HG02678 (cell line): ENCODE data around the gene PDGFRA.

Experiments
- ATAC-seq: cut with Tn5 transposase; IDR thresholded peaks from one replicate; pipeline ENCODE4 v1.9.1; 2021; ENCODE audit warnings: mild to moderate bottlenecking, moderate library complexity; ENCODE audit not compliant: unreplicated experiment

PDGFRA gene

DNA sequence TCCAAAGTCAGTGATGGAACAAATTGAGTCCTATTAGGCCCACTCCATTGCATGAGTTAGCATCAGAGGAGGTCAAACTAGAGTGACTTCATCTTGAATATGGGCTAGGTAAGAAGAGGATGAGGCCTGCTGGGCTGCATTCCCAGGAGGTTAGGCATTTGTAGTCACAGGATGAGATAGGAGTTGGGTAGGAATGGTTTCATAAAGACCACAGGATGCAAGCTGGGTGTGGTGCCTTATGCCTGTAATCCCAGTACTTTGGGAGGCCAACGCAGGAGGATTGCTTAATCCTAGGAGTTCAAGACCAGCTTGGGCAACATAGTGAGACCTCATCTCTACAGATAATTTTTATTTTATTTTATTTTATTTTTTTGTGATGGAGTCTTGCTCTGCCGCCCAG is 26.8 kb downstream of the PDGFRA start:
- no peak for ATAC-seq

DNA sequence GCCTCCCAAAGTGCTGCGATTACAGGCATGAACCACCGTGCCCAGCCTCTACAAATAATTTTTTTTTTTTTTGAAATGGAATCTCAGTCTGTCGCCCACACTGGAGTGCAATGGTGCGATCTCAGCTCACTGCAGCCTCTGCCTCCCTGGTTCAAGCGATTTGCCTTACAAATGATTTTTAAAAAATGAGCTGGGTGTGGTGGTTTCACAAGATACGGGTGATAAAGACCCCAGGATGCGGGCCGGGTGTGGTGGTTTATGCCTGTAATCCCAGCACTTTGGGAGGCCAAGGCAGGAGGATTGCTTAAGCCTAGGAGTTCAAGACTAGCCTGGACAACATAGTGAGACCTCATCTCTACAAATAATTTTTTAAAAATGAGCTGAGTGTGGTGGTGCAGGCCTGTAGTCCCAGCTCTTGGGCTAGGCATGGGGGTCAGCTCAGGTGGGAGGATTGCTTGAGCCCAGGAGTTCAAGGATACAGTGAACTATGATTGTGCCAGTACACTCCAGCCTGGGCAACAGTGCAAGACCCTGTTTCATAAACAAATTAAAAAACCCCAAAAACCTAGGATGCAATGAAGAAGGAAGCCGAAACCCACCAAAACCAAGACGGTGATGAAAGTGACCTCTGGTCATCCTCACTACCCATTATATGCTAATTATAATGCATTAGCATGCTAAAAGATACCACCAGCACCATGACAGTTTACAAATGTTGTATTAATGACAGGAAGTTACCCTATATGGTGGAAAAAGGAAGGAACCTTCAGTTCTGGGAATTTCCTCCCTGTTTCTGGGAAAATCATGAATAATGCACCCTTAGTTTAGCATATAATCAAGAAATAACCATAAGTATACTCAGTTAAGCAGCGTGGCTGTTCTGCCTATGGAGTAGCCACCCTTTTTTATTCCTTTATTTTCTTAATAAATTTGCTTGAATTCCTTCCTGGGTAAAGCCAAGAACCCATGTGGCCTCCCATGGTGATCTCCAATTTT is 27.7 kb downstream of the PDGFRA start:
- ATAC-seq: no peak

DNA sequence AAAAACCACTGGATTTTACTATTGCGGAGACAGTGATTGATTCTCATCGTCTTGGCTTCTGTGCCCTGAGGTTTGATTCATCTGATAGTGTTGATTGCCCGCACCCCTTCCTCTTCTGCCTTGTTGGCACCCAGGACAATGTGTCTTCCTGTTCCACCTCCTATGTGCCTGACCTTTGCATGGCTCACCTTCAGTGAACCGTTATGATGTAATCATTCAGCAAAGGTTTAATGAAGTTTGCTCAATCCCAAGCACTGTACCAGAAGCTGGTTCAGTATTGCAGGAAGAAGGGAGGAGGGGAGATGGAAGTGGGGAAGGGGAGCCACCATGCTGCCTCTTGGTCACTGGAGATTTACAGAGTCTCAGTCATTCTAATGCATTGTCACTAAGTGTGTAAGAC is 36.3 kb downstream of the PDGFRA start:
- ATAC-seq: no peak

DNA sequence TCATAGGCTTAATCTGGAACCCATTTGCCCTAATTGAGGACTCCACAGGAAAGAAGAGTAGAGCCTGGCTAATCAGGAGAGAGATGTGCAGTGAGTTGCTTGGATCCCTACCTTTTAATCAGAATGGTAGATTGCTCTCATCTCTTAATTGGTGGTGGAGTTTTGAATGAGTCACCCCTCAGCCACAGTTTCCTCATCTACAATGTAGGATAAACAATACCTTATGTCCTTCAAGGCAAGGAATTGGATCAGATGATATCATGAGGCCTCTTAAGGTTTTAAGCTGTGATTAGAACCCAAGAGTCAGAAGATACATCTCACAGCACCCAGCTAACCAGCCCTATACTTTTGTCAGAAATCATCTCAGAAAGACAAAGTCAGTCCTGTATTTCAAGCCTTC is 39.1 kb downstream of the PDGFRA start:
- ATAC-seq: no peak

DNA sequence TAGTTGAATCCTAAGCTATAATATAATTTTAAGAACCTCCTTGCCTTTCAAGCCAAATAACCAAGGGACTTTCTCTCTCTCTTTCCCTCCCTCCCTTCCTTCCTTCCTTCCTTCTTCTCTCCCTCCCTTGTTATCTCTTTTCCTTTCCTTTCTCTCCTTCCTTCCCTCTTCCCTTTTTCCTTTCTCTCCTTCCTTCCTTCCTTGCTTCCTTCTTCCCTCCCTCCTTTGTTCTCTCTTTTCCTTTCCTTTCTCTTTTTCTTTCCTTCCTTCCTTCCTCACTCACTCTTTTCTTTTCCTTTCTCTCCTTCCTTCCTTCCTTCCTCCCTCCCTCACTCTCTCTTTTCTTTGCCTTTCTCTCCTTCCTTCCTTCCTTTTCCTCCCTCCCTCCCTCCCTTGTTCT is 42.4 kb downstream of the PDGFRA start:
- ATAC-seq: no peak

DNA sequence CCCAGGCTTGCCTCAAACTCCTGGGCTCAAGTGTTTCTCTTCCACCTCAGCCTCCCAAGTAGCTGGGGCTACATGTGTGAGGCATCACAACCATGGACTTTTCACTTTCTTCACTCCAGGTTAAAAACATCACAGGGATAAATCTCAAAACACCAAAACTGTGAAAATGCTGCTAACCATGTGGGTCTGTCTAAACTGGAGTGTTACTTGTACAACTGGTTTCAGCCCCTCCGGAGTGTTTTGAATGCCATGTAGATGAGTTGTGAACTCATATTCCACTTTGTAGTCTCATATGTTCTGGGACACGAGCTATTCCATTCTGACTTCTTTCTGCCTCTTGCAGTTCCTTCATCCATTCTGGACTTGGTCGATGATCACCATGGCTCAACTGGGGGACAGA is 43.0 kb downstream of the PDGFRA start:
- ATAC-seq: no peak

DNA sequence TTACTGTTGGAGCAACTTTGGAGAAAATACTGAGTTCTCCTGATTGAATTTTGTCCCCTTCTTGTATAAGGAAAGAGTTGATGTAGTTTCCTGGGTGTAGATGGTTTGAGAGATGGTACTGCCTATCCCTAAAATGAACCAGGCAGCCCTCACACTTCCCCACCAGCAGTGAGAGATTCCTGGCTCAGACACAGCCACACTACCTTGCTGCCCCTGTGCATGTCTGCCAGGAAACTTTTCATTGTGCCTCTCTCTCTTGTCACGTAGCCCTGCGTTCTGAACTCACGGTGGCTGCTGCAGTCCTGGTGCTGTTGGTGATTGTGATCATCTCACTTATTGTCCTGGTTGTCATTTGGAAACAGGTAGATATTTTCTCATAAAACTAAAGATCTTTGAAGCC is 45.2 kb downstream of the PDGFRA start:
- ATAC-seq: no peak

DNA sequence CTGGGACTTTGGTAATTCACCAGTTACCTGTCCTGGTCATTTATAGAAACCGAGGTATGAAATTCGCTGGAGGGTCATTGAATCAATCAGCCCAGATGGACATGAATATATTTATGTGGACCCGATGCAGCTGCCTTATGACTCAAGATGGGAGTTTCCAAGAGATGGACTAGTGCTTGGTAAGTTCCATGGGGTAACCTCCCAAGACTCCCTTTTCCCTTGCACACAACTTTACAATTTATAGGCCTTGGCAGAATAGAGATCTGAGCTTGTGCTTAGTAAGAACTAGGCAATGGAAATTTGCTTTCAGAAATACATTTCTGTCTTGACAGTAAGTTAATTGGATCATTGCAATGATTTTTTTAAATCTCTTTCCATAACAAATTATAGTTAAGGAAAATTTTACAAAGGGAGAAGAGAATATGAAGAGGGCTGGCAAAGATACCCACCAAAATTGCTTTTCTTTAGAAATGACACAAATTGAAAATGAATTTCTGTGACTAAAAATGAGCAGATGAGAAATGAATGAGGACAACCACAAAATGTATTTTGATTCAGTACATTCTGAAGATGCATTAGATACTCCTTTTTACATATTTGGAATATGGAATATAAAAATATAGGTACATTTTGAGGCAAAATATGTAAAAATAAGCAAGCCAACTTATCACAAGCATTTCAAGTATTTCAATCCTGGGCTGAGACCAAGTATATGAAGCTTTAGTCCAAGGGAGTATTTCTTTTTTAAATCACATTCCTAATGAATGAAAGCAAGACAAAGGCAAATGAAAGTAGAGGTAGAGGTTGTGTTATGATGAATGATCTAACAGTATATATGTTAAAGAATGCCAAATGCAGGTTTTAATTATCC is 45.9 kb downstream of the PDGFRA start:
- no peak for ATAC-seq

DNA sequence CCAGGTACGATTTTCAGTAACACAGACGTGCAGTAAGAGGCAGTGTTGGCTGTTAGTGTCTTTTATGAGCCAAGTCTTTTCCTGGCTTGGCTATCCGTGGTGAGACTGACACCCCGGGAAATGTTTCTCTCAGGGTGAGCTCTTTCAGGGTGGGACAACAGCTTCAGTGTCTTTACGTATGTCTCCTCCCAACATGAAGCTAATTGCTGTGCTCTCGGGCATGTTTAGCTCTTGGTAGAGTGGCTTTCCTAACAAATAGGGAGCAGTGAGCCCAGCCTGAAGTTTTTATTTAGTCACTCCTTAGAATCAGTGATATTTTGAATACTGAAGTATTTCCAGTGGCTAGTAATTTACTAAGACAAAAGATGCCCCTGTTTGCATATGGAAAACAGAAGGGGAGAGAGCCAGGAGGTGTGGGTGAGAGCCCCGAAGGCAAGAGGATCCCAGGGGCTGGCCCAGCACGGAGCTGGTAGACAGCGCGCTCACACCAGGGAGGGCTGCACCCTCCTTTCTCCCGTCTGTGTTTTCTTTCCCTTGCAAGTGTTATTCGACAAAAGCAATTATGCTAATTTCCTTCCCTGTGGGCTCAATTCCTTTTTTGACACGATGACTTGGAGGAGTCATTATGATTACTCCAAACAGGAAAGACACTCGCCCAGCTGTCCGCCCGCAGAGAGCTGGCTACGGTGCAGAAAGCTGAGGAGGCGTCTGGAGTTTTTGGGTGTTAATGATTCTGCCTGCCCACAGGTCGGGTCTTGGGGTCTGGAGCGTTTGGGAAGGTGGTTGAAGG is 47.7 kb downstream of the PDGFRA start:
- ATAC-seq: no peak

DNA sequence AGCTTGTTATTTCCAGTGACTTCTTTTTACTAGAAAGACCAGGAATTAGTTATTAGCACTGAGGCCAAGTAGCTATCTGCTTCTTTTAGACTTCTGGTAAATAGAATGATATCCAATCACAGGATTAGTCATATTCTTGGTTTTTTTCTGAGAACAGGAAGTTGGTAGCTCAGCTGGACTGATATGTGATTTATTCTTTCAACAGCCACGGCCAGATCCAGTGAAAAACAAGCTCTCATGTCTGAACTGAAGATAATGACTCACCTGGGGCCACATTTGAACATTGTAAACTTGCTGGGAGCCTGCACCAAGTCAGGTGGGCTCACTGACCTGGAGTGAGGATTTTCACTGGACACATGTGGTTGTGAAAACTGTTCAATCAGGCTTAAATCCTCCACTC is 48.6 kb downstream of the PDGFRA start:
- peak; percentile 55 for ATAC-seq

DNA sequence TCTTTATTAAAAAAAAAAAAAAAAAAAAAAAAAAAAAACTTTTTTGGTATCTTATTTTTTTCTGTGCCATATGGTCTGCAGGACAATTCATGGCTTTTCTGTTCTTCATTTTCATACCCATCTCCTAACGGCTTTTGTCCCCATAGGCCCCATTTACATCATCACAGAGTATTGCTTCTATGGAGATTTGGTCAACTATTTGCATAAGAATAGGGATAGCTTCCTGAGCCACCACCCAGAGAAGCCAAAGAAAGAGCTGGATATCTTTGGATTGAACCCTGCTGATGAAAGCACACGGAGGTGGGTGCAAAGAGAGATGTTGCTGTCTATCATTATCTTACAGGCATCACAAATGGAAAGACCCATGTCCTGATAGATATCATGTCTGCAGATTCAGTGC is 49.1 kb downstream of the PDGFRA start:
- ATAC-seq: no peak

DNA sequence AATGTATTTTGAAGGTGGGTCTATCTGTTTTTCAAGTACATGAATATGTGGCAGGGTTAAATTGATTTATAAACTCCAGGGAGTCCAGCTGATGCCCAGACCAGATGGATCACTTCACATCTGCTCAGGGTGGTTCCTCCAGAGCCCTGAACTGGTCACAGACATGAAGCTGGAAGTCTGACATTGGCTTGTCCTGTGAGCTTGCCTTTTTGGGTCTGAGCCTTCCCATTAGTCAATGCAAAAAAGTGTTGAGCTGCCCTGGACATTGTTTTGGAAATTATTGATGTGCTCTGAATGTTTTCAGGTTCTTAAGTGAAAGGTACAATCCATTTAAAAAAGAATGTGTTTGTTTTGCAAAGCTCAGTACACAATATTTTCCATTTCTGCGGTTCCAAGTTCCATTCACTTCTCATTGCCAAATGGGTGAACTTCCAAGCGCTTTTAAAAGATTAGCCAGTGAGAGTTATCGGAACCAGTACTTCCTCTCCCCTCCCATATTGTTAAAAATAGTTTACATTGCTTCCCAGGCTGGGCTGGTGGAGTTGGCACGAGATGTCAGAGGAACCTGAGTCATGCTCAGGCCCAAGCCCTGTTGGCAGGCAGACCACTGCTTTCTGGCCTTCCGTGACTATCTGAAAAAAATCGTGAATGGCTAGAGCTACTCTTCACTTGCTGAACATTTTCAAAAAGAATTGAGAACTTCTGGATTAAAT is 52.1 kb downstream of the PDGFRA start:
- ATAC-seq: no peak

DNA sequence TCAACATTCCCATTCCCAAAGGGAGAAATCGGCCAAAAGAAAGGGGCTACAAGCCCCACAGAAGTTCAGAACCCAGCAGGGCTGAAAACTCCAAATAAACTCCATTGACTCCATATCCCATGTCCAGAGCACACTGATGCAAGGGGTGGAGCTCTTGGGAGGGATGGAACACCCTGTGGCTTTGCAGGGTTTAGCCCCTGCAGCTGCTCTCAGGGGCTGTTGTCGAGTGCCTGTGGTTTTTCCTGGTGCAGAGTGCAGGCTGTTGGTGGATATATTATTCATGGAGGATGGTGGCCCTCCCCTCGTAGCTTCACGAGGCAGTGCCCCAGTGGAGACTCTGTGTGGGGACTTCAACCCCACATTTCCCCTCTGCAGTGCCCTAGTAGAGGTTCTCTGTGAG is 53.7 kb downstream of the PDGFRA start:
- no peak for ATAC-seq

DNA sequence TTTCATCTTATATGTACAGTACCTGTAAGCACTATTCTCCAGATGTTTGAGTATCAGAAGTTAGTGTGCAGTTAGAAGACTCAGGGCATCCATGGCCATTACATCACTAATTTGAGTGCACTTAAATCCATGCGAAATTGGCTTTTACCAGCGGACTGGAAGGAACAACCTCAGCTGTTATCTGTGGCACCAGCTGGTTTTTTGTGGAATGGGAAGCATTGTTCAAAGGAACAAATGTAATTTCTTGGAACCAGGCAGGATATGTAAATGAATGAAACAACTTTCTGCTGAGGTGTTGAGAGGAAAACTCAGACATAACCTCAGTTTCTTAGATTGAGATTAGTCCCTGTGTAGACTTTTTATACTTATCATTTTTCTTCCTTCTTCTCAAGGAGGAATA is 60.2 kb downstream of the PDGFRA start:
- ATAC-seq: no peak

DNA sequence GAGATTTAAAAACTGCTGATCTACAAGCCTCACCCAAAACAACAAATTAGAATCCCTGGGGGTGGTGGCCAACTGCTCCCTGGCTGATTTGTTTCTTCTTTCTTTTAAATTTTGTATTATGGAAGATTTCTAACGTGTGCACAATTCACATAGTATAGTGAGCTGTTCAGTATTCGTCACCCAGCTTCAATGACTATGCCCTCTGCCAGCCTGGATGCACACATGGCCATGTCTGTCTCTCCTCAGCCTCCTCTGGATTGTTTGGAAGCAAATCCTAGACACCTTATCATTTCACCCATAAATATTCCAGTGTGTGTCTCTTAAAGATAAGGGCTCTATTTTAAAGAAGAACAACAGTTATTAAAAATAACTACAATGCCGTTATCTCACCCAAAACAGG is 61.9 kb downstream of the PDGFRA start:
- ATAC-seq: no peak

DNA sequence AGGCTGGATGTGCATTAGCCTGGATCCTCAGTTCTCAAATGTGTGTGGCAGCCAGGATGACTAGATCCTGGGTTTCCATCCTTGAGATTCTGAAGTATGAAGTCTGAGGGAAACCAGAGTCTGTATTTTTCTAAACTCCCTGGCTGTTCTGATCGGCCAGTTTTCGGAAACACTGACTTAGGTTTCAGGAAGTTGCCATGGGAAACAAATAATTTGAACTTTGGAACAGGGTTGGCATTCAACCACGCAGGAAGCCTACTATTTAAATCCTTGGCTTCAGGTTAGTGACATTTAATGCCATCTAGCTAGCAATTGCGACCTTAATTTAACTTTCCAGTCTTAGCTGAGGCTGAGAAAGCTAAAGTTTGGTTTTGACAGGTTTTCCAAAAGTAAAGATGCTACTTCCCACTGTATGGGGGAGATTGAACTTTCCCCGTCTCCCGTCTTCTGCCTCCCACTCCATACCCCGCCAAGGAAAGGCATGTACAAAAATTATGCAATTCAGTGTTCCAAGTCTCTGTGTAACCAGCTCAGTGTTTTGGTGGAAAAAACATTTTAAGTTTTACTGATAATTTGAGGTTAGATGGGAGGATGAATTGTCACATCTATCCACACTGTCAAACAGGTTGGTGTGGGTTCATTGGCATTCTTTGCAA is 67.6 kb downstream of the PDGFRA start:
- ATAC-seq: no peak

DNA sequence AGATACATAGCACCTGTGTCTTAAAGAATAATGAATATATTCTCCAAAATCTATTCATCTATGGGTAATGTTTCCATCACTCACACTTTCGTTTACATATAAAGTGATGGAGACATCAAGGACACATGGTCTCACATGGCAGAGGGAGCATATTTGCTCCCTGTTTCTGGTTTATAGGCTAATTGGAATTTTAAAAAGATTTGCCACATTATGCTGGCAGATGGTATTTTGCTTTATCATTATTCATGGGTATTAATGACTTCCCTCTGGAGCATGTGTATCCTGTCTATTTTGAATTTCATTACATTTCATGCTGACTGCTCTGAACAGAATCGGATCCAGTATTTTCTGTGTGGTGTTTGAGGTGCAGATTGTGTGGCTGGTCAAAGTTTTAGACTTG is 79.0 kb downstream of the PDGFRA start:
- no peak for ATAC-seq

DNA sequence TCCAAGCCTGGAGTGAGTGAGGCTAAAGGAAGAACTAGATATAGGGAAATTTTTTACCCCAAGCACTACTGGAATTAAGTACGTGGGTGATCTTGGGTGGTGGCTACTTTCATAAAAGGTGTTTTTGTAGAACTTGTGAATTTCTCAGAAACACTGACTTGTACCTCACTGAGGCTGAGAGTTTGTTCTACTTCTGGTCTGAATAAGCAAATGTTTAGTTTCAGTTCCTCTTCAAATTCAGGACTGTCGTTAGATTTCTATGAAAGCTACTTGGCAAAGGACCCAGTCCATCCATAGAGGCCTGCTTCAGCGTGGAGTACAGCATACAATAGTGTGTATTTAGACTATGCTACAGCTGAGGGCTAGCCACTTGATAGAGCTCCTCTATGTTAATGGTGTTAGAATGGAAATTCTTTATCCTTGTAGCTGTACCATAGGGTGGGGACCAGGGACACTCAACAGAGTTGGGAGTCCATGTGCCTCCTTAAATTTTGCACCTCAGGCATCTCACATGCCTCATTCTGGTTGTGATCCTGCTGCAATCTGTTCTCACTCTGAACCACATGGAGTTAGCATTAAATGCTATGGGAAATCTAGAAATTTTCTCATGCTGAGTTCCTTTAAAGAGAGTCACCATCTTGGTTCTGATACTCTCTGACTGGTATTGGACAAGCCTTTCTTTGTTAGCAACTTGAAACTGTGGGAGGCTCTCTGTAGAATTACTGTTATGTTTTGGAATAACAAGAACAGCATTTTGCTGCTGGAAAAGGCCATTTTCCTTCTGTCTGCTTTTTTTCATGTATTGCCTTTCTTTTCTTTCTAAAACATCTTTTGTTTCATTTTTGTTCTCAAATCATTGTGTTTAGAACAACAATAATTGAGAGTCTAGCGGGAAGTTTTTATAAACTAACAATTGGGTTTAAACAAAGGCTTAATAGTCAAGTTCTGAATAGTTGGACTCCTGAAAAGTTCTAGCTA is 86.8 kb downstream of the PDGFRA start:
- ATAC-seq: peak; percentile 96

DNA sequence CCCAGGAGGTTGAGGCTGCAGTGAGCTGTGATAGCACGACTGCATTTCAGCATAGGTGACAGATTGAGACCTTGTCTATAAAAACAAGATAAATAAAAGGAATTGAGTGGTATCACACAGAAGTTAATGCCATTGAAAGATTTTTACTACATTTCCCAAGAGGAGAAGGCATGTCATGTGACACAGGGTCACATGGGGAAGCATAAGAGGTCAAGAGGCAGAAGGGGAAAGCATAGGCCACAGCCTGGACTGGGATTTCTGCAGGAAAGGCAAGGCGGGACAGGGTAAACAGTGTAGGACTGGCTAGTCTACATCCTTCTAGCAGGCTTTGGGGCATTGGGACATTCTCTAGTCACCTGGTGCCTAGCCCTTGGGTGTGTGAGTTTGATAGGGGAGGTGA is 88.6 kb downstream of the PDGFRA start:
- ATAC-seq: no peak
